Adipose tissue (tissue), 3 donors: ENCODE measurements around the gene KCNK17. TPM values are rescaled to one million over a fixed set of nuclear protein-coding genes. Genes with fewer than 3 reads are reported as not detected.

Experiments used
- H3K27ac ChIP-seq: one replicate; pipeline ENCODE4 v1.5.1; 2013; ENCODE audit warnings: low read depth, low read length
- WGBS, 3 donors: extraction: QIAGEN DNeasy Blood & Tissue Kit; methylation state at CpG; one replicate each; pipeline ENCODE4 v1.1.7; 2013; 5-methylcytosine and 5-hydroxymethylcytosine counted together
- polyA plus RNA-seq, 3 donors: library from polyadenylated mRNA; stranded (reverse); fragments of 200-250 nt; gene quantifications; one replicate each; pipeline ENCODE4 v1.2.3, GENCODE V29; 2013
- donor health status: healthy with polysubstance abuse.
- donor health status: Bipolar disorder and iron deficiency.
- donor health status: healthy.

KCNK17 gene
- polyA plus RNA-seq, 3 donors: 0.13 to 0.35 TPM; not detected in 1

- 10 to 44% (median 40%) methylated on average over 8 of the region's 8 CpGs for WGBS, 3 donors
- H3K27ac ChIP-seq: no peak overlapping the region
Observed at GRCh38 chr6:39251406-39251805, 62.8 kb downstream of the KCNK17 start.

DNA sequence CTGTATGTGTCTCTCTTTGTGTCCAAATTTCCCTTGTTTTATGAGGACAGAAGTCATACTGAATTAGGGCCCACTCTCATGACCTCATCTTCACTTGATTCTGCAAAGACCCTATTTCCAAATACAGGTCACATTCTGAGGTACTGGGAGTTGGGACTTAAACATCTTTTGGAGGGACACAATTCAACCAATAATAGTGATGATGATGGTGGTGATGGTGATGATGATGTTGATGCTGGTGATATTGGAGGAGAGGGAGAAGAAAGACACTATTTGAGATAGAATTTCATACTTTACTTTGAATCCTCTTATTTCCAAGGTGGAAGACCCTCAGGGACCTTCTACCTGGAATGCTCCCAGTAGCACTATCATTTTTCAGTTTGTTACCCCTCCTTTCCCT, 63.7 kb downstream of the KCNK17 start:
- H3K27ac ChIP-seq: no peak overlapping the region

DNA sequence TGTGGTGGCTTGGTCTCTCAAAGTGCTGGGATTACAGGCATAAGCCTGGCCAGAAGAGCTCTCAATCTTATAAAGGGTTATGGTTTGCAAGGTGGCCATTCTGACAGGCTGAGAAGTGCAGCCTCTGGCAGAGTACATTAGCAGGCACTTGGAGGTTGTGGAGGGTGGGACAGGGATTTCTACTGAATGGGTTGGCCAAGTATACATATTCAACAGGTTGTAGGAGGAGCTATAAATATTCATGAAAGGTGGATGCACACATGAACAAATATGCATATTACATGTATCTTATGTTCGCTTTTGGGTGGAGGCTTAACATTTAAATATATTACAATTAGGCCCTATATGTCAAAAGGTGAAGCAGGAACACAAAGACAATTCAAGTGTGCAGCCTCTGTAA, 64.9 kb downstream of the KCNK17 start:
- WGBS, 3 donors: 94 to 100% (median 100%) methylated on average over 1 of the region's 1 CpG
- no peak overlapping the region for H3K27ac ChIP-seq

Other genes starting within 250 kb of the KCNK17 start
- gene SAYSD1, start 199.2 kb downstream of the KCNK17 start, polyA plus RNA-seq: 10 to 100 TPM in 1 of 3 donors, 1 to 10 TPM in 2; 6.3 to 13.6 (median 8.2) TPM
- 10 to 100 TPM in 1 of 3 donors, 1 to 10 TPM in 2; 1.0 to 10.6 (median 2.5) TPM for gene KCNK5, start 84.9 kb downstream of the KCNK17 start, polyA plus RNA-seq
- gene KCNK16, start 8.3 kb upstream of the KCNK17 start, polyA plus RNA-seq: 1 to 10 TPM in 1 of 3 donors, not detected in 2; 5.0 TPM